HepG2 (cell line): Measurements from ENCODE around the gene ZNF546. TPM values are rescaled to one million over a fixed set of nuclear protein-coding genes. Genes with fewer than 3 reads are reported as not detected.

ENCODE experiments used
- BCLAF1 ChIP-seq: fragments of 450-650 bp; IDR thresholded peaks from 2 replicates; pipeline ENCODE4 v1.6.1; 2017; ENCODE audit warnings: mild to moderate bottlenecking
- CBX2 ChIP-seq, 2 experiments: fragments of 200-600 bp in 1 of 2; sonication (generic); formaldehyde crosslinking in 1 of 2; IDR thresholded peaks; 2 replicates each; pipeline versions ENCODE4 v1.7.0 to v1.8.1; 2018 to 2022; ENCODE audit warnings: low read depth in 2 of 2, low read length in 1 of 2, mild to moderate bottlenecking in 1 of 2, missing genetic modification reagents in 1 of 2
- ELF3 ChIP-seq: IDR thresholded peaks from 2 replicates; pipeline ENCODE4 v1.6.1; 2016; ENCODE audit warnings: missing genetic modification reagents, missing compliant biosample characterization
- ERF ChIP-seq: IDR thresholded peaks from 2 replicates; pipeline ENCODE4 v1.6.1; 2018; ENCODE audit warnings: missing biosample characterization, missing genetic modification reagents
- NR2C2 ChIP-seq: sonication (generic); formaldehyde crosslinking; IDR thresholded peaks from 2 replicates; pipeline ENCODE4 v1.4.0; 2020; ENCODE audit warnings: missing genetic modification reagents, mild to moderate bottlenecking, moderate library complexity, borderline replicate concordance
- PRPF4 ChIP-seq: fragments of 200-400 bp; formaldehyde crosslinking; IDR thresholded peaks from 2 replicates; pipeline ENCODE4 v1.6.1; 2016; ENCODE audit warnings: low read length, low read depth; ENCODE audit not compliant: poor library complexity, severe bottlenecking
- SNAPC4 ChIP-seq: sonication (generic); formaldehyde crosslinking; IDR thresholded peaks from 2 replicates; pipeline ENCODE4 v1.4.0; 2020; ENCODE audit warnings: mild to moderate bottlenecking, missing genetic modification reagents
- TCF12 ChIP-seq, 2 experiments: fragments of 450-650 bp in 1 of 2; sonication (generic) in 1 of 2; formaldehyde crosslinking in 1 of 2; IDR thresholded peaks; 2 replicates each; pipeline versions ENCODE4 v1.6.1 to v1.8.0; 2017 to 2022; ENCODE audit warnings: antibody characterized with exemption in 1 of 2, mild to moderate bottlenecking in 1 of 2, missing genetic modification reagents in 1 of 2, moderate library complexity in 1 of 2
- TOE1 ChIP-seq: sonication (generic); formaldehyde crosslinking; IDR thresholded peaks from 2 replicates; pipeline ENCODE4 v1.4.0; 2020; ENCODE audit warnings: mild to moderate bottlenecking, missing genetic modification reagents
- ZBTB33 ChIP-seq: sonication (generic); formaldehyde crosslinking; IDR thresholded peaks from 2 replicates; pipeline ENCODE4 v1.4.0; 2020; ENCODE audit warnings: missing genetic modification reagents
- ZNF230 ChIP-seq: sonication (generic); formaldehyde crosslinking; IDR thresholded peaks from 2 replicates; pipeline ENCODE4 v1.4.0; 2020; ENCODE audit warnings: mild to moderate bottlenecking, missing genetic modification reagents
- ZNF235 ChIP-seq: sonication (generic); formaldehyde crosslinking; IDR thresholded peaks from 2 replicates; pipeline ENCODE4 v1.8.1; 2023; ENCODE audit warnings: mild to moderate bottlenecking, missing genetic modification reagents, borderline replicate concordance
- ZNF629 ChIP-seq: sonication (generic); formaldehyde crosslinking; conservative IDR thresholded peaks from 2 replicates; pipeline ENCODE4 v1.5.0; 2020; ENCODE audit warnings: missing genetic modification reagents
- ZNF788 ChIP-seq: sonication (generic); formaldehyde crosslinking; IDR thresholded peaks from 2 replicates; pipeline ENCODE4 v1.5.0; 2020; ENCODE audit warnings: mild to moderate bottlenecking, missing genetic modification reagents, borderline replicate concordance
- ZNF800 ChIP-seq: sonication (generic); formaldehyde crosslinking; IDR thresholded peaks from 2 replicates; pipeline ENCODE4 v1.4.0; 2020; ENCODE audit warnings: missing genetic modification reagents
- polyA plus RNA-seq, 8 experiments: library from polyadenylated mRNA; depleted of rRNA in 3 of 8; stranded (reverse) in 7 of 8; unstranded in 1 of 8; fragments of >200 nt; fragmentation: Illumina TruSeq in 4 of 8; extraction: Trizol in 4 of 8; gene quantifications; 2 replicates each; pipeline versions ENCODE4 v1.2.1 to v1.2.3, GENCODE V29; 2011 to 2016; ENCODE audit warnings: low read depth in 4 of 8, missing spikeins in 1 of 8, mixed read lengths in 1 of 8; ENCODE audit not compliant: insufficient read depth in 1 of 8
- total RNA-seq, 5 experiments: library from RNA; depleted of rRNA; stranded (reverse); fragments of >200 nt; fragmentation: Illumina TruSeq; extraction: Trizol; gene quantifications; 2 replicates each; pipeline ENCODE4 v1.2.3, GENCODE V29; 2016; ENCODE audit warnings: low read depth in 1 of 5

The ZNF546 gene
- total and polyA plus RNA-seq, 2 of the 13 experiments (the other 11 are each of a cell fraction or from before 2014, with no cell fraction given), result 2.2 to 4.1 TPM

- TF ChIP-seq ERF (CRISPR knock-in tag), result peak; percentile 97
- TF ChIP-seq ZNF629 (CRISPR knock-in tag), result no peak; the same call in 1 of the 2 replicates
- TF ChIP-seq ZBTB33 (CRISPR knock-in tag), result peak; percentile 85
- TF ChIP-seq SNAPC4, result no peak
- TF ChIP-seq ZNF235 (CRISPR knock-in tag), result no peak
- TF ChIP-seq TOE1 (CRISPR knock-in tag), result peak; percentile 60; the same call in 1 of the 2 replicates
- peak; percentile 92; the same call in 1 of the 2 replicates for TF ChIP-seq ZNF788 (CRISPR knock-in tag)
- TF ChIP-seq PRPF4, result no peak
- TF ChIP-seq BCLAF1, result no peak
- TF ChIP-seq ZNF230 (CRISPR knock-in tag), result 0 out of 2 replicates have a peak, but pooled peaks have one; percentile 43
- 0 out of 2 replicates have a peak, but pooled peaks have one; percentile 68 for TF ChIP-seq ZNF800 (CRISPR knock-in tag)
- TF ChIP-seq NR2C2, result peak; percentile 73; the same call in 1 of the 2 replicates
- TF ChIP-seq CBX2 (IDR thresholded peaks at IDR 0.05; ENCODE audit: low read depth, low read length), result no peak
- no peak for TF ChIP-seq CBX2 (CRISPR knock-in tag; IDR thresholded peaks at IDR 0.05; ENCODE audit: low read depth)
- no peak for TF ChIP-seq TCF12 (IDR thresholded peaks at IDR 0.05)
- TF ChIP-seq TCF12 (CRISPR knock-in tag; IDR thresholded peaks at IDR 0.05), result no peak
- TF ChIP-seq ELF3, result peak; percentile 74
Measured at GRCh38 chr19:39970675-39971379, 26.0 kb upstream of the ZNF546 start, which contains the start of gene PSMC4 (continued).
